ENCODE measurements around the gene LRRTM4. TPM values are rescaled to one million over a fixed set of nuclear protein-coding genes. Genes with fewer than 3 reads are reported as not detected.
"Not testable (repeated sequence)": the region's sequence is repeated elsewhere in the genome, so short reads cannot be mapped to it uniquely, and the experiment has no call there.

The LRRTM4 gene
- total and polyA plus RNA-seq, 4 experiments from 2014 or later: not detected

GRCh38 chr2:77104554-77104953, 417.6 kb downstream of the LRRTM4 start:
- Histone ChIP-seq H3K27ac (ENCODE audit: low read depth, low read length) (no peak overlapping the region), H3K9me3 (ENCODE audit: control insufficient read depth in 1 of 2, low read length in 2 of 2) (no peaks in the 10 kb centered on the region), H3K4me1 (ENCODE audit: insufficient read depth, low read length) (no peaks in the 10 kb centered on the region), H3K36me3 (ENCODE audit: insufficient read depth, low read length) (no peaks in the 10 kb centered on the region), H3K27me3 (ENCODE audit: insufficient read depth, low read length) (no peaks in the 10 kb centered on the region), H3K4me3 (ENCODE audit: low read length in 2 of 2) (no peak overlapping the region)
- ChIA-PET POLR2A (ENCODE audit: partially characterized antibody) (no interaction called here), CTCF (ENCODE audit: partially characterized antibody) (no interaction called here)
- intact Hi-C loops (cut with micrococcal nuclease): no loop called here
- H3K36me3 Mint-ChIP-seq: no peaks in the 10 kb centered on the region
- no peak overlapping the region for H3K4me3 Mint-ChIP-seq
- peaks cover 2 to 29% (median 10%) of the 10 kb centered on the region in 8 donors for H3K9me3 Mint-ChIP-seq
- DNase-seq: no peak
- no peaks in the 10 kb centered on the region for H3K4me1 Mint-ChIP-seq
- H3K27me3 Mint-ChIP-seq: no peaks in the 10 kb centered on the region
- H3K27ac Mint-ChIP-seq: no peak overlapping the region

- ChIA-PET POLR2A (ENCODE audit: partially characterized antibody) (no interaction called here), CTCF (ENCODE audit: partially characterized antibody) (no interaction called here)
- H3K36me3 ChIP-seq (ENCODE audit: insufficient read depth, low read length): no peaks in the 10 kb centered on the region
- H3K4me1 ChIP-seq (ENCODE audit: insufficient read depth, low read length): no peaks in the 10 kb centered on the region
- H3K27ac ChIP-seq (ENCODE audit: low read depth, low read length): no peak overlapping the region
- peaks cover 2 to 27% (median 10%) of the 10 kb centered on the region in 8 donors for H3K9me3 Mint-ChIP-seq
- no peaks in the 10 kb centered on the region for H3K4me1 Mint-ChIP-seq
- no peaks in the 10 kb centered on the region for H3K27me3 Mint-ChIP-seq
- intact Hi-C loops (cut with micrococcal nuclease): no loop called here
- H3K9me3 ChIP-seq (ENCODE audit: control insufficient read depth in 1 of 2, low read length in 2 of 2): no peaks in the 10 kb centered on the region
- DNase-seq: no peak
- H3K27me3 ChIP-seq (ENCODE audit: insufficient read depth, low read length): no peaks in the 10 kb centered on the region
- H3K4me3 ChIP-seq (ENCODE audit: low read length in 2 of 2): no peak overlapping the region
- no peak overlapping the region for H3K27ac Mint-ChIP-seq
- no peaks in the 10 kb centered on the region for H3K36me3 Mint-ChIP-seq
- H3K4me3 Mint-ChIP-seq: no peak overlapping the region
Measured at GRCh38 chr2:77102927-77103326, 419.2 kb downstream of the LRRTM4 start.

GRCh38 chr2:77101796-77102452, 420.3 kb downstream of the LRRTM4 start:
- no peaks in the 10 kb centered on the region for H3K27me3 Mint-ChIP-seq
- ChIA-PET POLR2A (ENCODE audit: partially characterized antibody) (no interaction called here), CTCF (ENCODE audit: partially characterized antibody) (no interaction called here)
- intact Hi-C loops (cut with micrococcal nuclease): no loop called here
- H3K36me3 Mint-ChIP-seq: no peaks in the 10 kb centered on the region
- no peak for DNase-seq
- H3K9me3 Mint-ChIP-seq: peaks cover 2 to 23% (median 10%) of the 10 kb centered on the region in 8 donors
- Histone ChIP-seq H3K9me3 (ENCODE audit: control insufficient read depth in 1 of 2, low read length in 2 of 2) (no peaks in the 10 kb centered on the region), H3K36me3 (ENCODE audit: insufficient read depth, low read length) (no peaks in the 10 kb centered on the region), H3K27ac (ENCODE audit: low read depth, low read length) (no peak overlapping the region), H3K27me3 (ENCODE audit: insufficient read depth, low read length) (no peaks in the 10 kb centered on the region), H3K4me1 (ENCODE audit: insufficient read depth, low read length) (no peaks in the 10 kb centered on the region), H3K4me3 (ENCODE audit: low read length in 2 of 2) (no peak overlapping the region)
- no peak overlapping the region for H3K4me3 Mint-ChIP-seq
- no peak overlapping the region for H3K27ac Mint-ChIP-seq
- H3K4me1 Mint-ChIP-seq: no peaks in the 10 kb centered on the region

GRCh38 chr2:77099961-77100360, 422.2 kb downstream of the LRRTM4 start:
- Histone ChIP-seq H3K27me3 (ENCODE audit: insufficient read depth, low read length) (no peaks in the 10 kb centered on the region), H3K27ac (ENCODE audit: low read depth, low read length) (no peak overlapping the region), H3K4me3 (ENCODE audit: low read length in 2 of 2) (no peak overlapping the region), H3K36me3 (ENCODE audit: insufficient read depth, low read length) (no peaks in the 10 kb centered on the region), H3K9me3 (ENCODE audit: control insufficient read depth in 1 of 2, low read length in 2 of 2) (no peaks in the 10 kb centered on the region), H3K4me1 (ENCODE audit: insufficient read depth, low read length) (no peaks in the 10 kb centered on the region)
- H3K4me3 Mint-ChIP-seq: no peak overlapping the region
- no peak overlapping the region for H3K27ac Mint-ChIP-seq
- ChIA-PET POLR2A (ENCODE audit: partially characterized antibody) (no interaction called here), CTCF (ENCODE audit: partially characterized antibody) (no interaction called here)
- intact Hi-C loops (cut with micrococcal nuclease): no loop called here
- H3K36me3 Mint-ChIP-seq: no peaks in the 10 kb centered on the region
- H3K4me1 Mint-ChIP-seq: no peaks in the 10 kb centered on the region
- peaks cover 5 to 23% (median 9%) of the 10 kb centered on the region in 8 donors for H3K9me3 Mint-ChIP-seq
- no peak for DNase-seq
- no peaks in the 10 kb centered on the region for H3K27me3 Mint-ChIP-seq

GRCh38 chr2:77095525-77095924, 426.7 kb downstream of the LRRTM4 start:
- H3K9me3 ChIP-seq (ENCODE audit: control insufficient read depth in 1 of 2, low read length in 2 of 2); H3K36me3 ChIP-seq (ENCODE audit: insufficient read depth, low read length); H3K4me1 Mint-ChIP-seq; H3K27me3 ChIP-seq (ENCODE audit: insufficient read depth, low read length); H3K27ac Mint-ChIP-seq; POLR2A ChIA-PET (ENCODE audit: partially characterized antibody); H3K4me3 ChIP-seq (ENCODE audit: low read length in 2 of 2); H3K27ac ChIP-seq (ENCODE audit: low read depth, low read length); H3K4me3 Mint-ChIP-seq; DNase-seq; H3K36me3 Mint-ChIP-seq; H3K4me1 ChIP-seq (ENCODE audit: insufficient read depth, low read length); CTCF ChIA-PET (ENCODE audit: partially characterized antibody); H3K27me3 Mint-ChIP-seq; intact Hi-C loops (cut with micrococcal nuclease): not testable (repeated sequence)
- H3K9me3 Mint-ChIP-seq: peaks cover 0 to 20% (median 11%) of the 10 kb centered on the region in 8 donors

- DNase-seq: no peak
- H3K27ac ChIP-seq (ENCODE audit: low read depth, low read length): no peak overlapping the region
- no peak overlapping the region for H3K4me3 ChIP-seq (ENCODE audit: low read length in 2 of 2)
- Mint-ChIP-seq H3K9me3 (peaks cover 0 to 22% (median 13%) of the 10 kb centered on the region in 8 donors), H3K4me3 (no peak overlapping the region), H3K27ac (no peak overlapping the region), H3K4me1 (no peaks in the 10 kb centered on the region), H3K36me3 (no peaks in the 10 kb centered on the region), H3K27me3 (no peaks in the 10 kb centered on the region)
- H3K9me3 ChIP-seq (ENCODE audit: control insufficient read depth in 1 of 2, low read length in 2 of 2): no peaks in the 10 kb centered on the region
- no peaks in the 10 kb centered on the region for H3K4me1 ChIP-seq (ENCODE audit: insufficient read depth, low read length)
- POLR2A ChIA-PET (ENCODE audit: partially characterized antibody): no interaction called here
- CTCF ChIA-PET (ENCODE audit: partially characterized antibody): no interaction called here
- no peaks in the 10 kb centered on the region for H3K27me3 ChIP-seq (ENCODE audit: insufficient read depth, low read length)
- no peaks in the 10 kb centered on the region for H3K36me3 ChIP-seq (ENCODE audit: insufficient read depth, low read length)
- intact Hi-C loops (cut with micrococcal nuclease): no loop called here
Measured at GRCh38 chr2:77095096-77095495, 427.1 kb downstream of the LRRTM4 start.

- H3K36me3 Mint-ChIP-seq; H3K4me3 ChIP-seq (ENCODE audit: low read length in 2 of 2); H3K4me1 Mint-ChIP-seq; H3K27me3 ChIP-seq (ENCODE audit: insufficient read depth, low read length); H3K4me1 ChIP-seq (ENCODE audit: insufficient read depth, low read length); H3K36me3 ChIP-seq (ENCODE audit: insufficient read depth, low read length); H3K27ac Mint-ChIP-seq; DNase-seq; H3K27me3 Mint-ChIP-seq; H3K4me3 Mint-ChIP-seq; intact Hi-C loops (cut with micrococcal nuclease); POLR2A ChIA-PET (ENCODE audit: partially characterized antibody); H3K27ac ChIP-seq (ENCODE audit: low read depth, low read length); CTCF ChIA-PET (ENCODE audit: partially characterized antibody); H3K9me3 ChIP-seq (ENCODE audit: control insufficient read depth in 1 of 2, low read length in 2 of 2): not testable (repeated sequence)
- peaks cover 0 to 22% (median 16%) of the 10 kb centered on the region in 8 donors for H3K9me3 Mint-ChIP-seq
Measured at GRCh38 chr2:77088424-77088823, 433.8 kb downstream of the LRRTM4 start.

GRCh38 chr2:77087987-77088414, 434.2 kb downstream of the LRRTM4 start:
- no peak overlapping the region for H3K27ac Mint-ChIP-seq
- Histone ChIP-seq H3K4me3 (ENCODE audit: low read length in 2 of 2) (no peak overlapping the region), H3K27ac (ENCODE audit: low read depth, low read length) (no peak overlapping the region), H3K4me1 (ENCODE audit: insufficient read depth, low read length) (no peaks in the 10 kb centered on the region), H3K36me3 (ENCODE audit: insufficient read depth, low read length) (no peaks in the 10 kb centered on the region), H3K27me3 (ENCODE audit: insufficient read depth, low read length) (no peaks in the 10 kb centered on the region), H3K9me3 (ENCODE audit: control insufficient read depth in 1 of 2, low read length in 2 of 2) (no peaks in the 10 kb centered on the region)
- H3K36me3 Mint-ChIP-seq: no peaks in the 10 kb centered on the region
- H3K4me3 Mint-ChIP-seq: no peak overlapping the region
- peaks cover 0 to 22% (median 15%) of the 10 kb centered on the region in 8 donors for H3K9me3 Mint-ChIP-seq
- DNase-seq: no peak
- ChIA-PET POLR2A (ENCODE audit: partially characterized antibody) (no interaction called here), CTCF (ENCODE audit: partially characterized antibody) (no interaction called here)
- no peaks in the 10 kb centered on the region for H3K27me3 Mint-ChIP-seq
- intact Hi-C loops (cut with micrococcal nuclease): no loop called here
- no peaks in the 10 kb centered on the region for H3K4me1 Mint-ChIP-seq

Measured in CD4-positive, alpha-beta memory T cell (primary cell).